OCI-M2 (cell line): ENCODE measurements around the gene IFNGR1.

Experiments
- DNase-seq: peaks from one replicate; lab custom pipeline; 2025; ENCODE audit not compliant: unreplicated experiment; lab: John Stamatoyannopoulos, UW

The IFNGR1 gene

DNA sequence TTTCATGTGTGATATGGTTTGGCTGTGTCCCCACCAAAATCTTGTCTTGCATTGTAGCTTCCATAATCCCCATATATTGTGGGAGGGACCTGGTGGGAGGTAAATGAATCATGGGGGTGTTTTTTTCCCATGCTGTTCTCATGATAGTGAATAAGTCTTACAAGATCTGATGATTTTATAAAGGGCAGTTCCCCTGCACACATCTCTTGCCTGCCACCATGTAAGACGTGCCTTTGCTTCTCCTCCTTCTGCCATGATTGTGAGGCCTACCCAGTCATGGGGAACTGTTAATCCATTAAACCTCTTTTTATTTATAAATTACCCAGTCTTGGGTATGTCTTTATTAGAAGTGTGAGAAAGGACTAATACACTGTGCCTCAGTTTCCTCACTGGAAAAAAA, 41.6 kb downstream of the IFNGR1 start:
- DNase-seq, result no peak

DNA sequence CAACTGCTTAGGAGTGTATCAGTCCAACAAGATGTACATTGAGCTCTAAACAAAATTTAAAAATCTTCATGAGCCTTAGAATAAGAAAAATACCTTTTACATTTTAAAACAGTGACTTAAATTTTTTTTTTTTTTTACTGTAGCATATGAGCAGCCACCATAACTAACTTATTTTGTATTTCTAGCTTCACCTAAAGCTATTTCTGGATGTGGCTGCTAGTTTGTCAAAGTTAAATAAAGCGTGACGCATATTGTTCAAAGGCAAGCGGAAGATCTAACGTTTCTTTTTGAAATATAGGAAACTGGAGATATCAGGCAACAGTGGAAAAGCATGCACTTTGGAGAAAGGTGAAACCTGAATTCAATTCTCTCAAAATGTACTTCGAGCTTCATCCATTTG, 42.5 kb downstream of the IFNGR1 start:
- DNase-seq, result no peak

DNA sequence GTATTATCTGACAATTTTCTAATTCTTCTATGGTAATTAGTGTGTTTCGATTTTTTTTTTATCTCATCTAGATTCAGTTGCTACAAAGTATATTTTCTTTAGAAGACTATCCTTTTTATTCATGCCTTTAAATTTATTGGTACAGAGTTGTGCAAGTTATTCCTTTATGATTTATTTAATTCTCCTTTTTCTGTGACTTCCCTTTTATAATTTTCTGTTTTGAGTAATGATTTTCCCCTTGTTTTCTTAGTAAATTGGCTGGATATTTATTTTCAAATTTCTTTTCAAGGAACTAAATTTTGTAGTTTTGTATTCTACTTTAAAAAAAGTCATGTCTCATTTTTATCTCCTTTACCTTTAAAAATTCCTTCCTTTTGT, 43.3 kb downstream of the IFNGR1 start:
- DNase-seq, result no peak

DNA sequence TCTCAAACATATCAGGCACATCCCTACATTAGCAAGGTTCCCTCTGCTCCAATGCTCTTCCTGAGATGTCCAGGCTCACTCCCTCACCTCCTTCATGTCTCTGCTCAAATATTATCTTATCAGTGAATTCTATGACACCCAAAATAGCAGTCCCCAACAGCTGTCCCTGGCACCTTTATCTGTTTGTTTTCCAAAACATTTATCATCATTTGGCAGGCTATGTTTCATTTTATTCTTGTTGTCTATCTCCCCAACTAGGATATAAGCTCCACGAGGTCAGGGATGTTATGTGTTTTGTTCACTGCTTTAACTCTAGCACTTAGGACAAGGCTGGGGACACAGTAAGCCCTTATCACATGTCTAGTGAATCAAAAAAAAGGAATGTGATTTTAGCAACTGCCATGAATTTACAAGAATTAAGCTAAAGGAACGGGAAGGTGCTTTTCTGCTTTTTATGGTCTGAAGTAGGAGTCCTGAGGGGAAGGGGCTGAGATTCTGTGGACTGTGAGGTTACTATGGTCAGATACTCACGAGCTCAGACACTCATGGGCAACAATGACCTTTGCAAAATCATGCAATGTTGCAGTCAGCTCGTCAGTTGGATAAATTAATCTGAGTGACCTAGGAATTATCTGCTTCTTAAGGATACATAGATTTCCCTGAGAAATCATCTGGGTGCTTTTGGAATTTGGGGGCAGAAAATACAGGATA, 43.9 kb downstream of the IFNGR1 start:
- DNase-seq, result no peak

DNA sequence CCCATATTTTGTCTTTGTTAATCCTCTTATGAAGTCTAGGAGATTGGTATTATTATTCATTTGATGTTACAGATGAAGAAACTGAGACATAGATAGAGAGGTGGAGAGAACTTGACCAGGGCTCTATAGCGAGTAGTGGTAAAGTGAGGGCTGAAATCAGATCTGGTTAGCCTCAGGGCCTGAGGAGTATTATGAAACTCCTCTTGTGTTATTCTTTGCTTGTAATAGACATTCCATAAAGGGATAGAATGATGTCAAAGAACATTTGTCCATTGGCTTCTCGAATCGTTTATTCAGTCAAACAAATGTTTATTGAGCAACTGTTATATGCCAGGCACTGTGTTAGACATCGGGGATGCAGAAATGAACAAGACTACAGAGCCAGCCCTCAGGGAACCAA, 45.7 kb downstream of the IFNGR1 start, which contains the start of gene IL22RA2:
Gene IL22RA2 (minus strand): TSS at position 144 of the 400 bp plus-strand sequence. CDS start 11,895 bp downstream, outside the sequence.
- DNase-seq, result no peak

DNA sequence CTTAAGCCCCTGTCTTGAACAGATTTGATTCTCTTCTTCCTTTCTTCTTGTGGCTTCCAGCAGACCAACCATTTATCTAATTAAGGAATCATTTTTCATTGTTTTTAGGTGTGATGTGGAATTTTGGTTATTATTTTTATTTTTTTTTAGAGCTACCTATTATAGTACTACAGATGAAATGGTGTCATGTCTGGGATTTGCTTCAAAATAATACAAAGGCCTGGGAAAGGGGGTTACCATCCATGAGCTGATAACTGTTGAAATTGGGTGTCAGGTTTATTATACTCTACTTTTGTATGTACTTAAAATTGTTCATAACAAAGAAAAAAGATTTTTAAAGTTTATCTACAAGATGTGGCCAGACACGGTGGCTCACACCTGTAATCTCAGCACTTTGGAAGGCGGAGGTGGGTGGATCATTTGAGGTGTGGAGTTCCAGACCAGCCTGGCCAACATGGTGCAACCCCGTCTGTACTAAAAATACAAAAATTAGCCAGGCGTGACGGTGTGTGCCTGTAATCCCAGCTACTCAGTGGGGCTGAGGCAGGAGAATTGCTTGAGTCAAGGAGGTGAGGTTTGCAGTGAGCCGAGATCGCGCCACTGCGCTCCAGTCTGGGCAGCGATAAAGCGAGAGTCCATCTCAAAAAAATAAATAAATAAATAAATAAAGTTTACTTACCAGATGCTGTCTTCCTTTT, 46.3 kb downstream of the IFNGR1 start:
- no peak for DNase-seq

DNA sequence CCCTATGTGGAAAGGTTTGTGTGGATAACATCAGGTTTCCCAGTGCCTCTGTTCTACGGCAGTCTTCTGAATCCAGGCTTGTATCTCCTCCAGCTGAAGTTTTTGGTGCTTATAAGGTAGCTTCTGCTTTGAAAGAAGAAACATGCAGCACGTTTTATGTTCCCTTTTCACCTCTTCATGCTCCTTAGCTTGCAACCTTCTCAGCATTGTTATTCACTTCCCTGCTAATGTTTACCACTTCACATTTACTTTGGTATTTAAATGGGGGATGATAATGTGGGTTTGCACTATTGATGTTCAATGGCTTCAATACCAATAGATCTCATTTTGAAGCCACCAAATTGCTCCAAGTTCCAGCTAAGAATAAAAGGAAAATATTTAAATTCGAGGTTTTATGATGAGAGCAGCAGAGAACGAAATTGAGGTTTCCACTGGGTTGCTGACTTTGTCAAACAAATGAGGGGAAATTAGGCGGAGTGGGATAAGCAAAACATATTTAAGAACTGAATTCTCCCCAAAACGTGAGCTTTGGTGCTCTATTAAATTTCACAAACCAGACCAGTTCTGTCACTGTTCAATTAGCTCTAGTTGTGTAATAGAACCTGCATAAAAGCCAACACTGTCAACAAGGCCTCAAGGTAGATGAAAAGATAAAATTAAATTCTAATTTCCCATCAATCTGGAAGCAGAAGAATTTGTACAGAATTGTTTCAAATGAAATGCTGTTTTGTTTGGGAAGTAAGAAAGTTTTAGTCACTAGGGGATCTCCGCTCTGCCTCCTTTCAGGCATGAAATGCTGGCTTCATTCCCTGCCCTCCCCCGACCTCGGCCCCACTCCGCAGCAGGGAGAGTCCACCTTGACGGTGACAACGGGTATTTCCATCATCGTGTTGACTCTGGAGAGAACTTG, 47.1 kb downstream of the IFNGR1 start:
- no peak for DNase-seq

DNA sequence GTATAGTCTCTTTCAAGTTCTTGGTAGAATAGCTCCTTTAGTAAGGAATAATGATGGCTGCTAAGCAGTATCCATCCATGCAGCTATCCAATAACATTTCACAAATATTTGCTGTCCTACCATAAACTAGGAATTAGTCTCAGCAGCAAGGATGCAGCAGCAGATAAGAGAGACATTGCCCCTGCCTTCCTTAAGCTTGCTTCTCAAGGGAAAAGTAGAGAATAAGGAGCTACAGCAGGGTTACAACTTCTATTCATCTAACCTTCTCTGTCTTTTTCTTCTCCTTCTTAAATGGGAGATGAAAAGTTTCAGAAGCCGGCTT, 48.2 kb downstream of the IFNGR1 start:
- DNase-seq, result no peak

DNA sequence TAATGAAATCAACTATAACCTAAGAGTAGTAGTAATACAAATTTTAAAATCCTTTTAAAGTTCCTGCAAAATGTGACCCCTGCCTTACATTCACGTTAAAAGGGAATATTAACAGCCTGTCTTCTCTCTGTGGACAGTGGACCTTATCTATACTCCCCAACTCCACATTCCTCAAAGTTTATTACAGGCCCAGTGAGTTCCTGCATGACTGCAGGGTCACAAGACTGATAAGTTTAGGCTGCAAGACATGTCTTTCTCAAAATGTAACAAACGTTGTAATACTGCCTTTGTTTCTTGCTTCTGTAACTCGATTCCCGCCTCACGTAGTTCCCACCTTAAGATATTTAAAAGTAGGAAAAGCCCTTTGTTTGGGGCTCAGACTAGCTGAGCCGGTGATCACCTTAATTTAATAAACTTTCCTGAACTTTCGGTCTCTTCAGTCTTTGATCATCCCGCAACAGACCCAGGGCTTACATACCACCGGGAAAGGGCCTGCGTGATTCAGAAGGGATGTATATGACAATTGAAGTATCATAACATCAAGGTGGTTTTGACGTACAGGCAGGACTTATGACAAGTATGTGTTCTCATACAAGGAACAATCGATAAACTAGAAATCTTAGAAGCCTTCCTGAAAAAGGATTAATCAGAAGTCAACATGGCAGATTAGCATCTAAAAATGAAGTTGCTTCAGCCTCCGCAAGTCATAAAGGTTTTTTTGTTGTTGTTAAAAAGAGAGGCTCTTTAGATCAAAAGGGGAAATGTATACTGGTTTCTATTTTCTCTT, 48.7 kb downstream of the IFNGR1 start:
- no peak for DNase-seq

DNA sequence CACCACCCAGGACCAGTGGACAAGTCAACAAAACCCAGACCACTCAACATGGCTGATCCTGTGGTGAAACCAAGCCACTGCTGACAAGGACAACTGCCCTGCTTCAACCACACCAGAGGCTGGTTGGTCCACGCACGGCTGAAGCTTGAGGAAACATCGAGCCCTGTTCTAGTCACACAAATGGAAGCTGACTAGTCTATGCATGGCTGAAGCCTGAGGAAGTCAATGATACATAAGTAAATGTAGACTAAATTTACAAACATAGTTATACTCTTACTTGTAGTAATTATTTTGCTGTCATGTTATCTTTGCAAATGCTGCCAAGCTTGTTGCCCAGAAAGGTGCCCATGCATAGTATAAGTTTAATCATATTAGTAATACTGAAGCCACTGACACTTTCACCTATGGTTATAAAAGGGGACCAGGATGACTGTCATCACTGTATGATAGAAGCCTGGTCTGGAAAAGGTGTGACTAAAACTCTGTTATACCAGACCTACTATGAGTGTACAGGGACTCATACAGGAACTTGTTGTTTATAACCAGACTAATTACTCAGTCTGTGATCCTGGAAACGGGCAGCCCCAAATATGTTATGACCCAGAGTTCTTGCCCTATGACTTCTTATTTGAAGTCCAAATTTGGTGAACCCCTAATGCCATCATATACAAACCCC, 51.3 kb downstream of the IFNGR1 start:
- no peak for DNase-seq

DNA sequence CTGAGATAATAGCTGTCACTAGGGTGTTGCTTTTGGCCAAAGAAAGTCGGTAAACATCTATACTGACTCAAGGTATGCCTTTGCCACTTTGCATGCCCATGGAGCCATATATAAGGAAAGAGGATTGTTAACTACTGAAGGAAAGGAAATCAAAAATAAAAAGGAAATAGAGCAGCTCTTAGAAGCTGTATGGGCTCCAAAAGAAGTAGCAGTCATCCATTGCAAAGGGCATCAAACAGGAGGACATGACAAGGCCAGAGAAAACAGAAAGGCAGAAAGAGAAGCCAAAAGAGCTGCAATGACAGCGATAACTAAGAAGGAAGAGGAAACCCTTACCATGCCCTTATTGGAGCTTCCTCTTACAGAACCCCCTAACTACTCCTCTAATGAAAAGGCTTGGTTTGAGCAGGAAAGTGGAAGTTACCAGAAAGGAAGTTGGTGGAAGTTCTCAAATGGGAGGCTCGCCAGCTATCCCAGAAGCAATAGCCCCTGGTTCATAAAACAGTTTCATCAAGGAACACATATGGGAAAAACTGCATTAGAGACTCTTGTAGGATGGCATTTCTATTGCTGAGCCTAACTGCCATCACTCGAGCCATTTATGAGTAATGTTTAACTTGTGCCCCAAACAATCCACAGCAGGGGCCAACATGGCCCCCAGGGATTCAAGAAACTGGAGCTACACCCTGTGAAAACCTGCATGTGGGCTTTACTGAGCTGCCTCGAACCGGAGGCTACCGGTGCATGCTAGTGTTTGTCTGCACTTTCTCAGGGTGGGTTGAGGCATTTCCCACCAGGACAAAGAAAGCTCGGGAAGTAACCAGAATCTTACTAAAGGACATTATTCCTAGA, 52.7 kb downstream of the IFNGR1 start:
- no peak for DNase-seq

DNA sequence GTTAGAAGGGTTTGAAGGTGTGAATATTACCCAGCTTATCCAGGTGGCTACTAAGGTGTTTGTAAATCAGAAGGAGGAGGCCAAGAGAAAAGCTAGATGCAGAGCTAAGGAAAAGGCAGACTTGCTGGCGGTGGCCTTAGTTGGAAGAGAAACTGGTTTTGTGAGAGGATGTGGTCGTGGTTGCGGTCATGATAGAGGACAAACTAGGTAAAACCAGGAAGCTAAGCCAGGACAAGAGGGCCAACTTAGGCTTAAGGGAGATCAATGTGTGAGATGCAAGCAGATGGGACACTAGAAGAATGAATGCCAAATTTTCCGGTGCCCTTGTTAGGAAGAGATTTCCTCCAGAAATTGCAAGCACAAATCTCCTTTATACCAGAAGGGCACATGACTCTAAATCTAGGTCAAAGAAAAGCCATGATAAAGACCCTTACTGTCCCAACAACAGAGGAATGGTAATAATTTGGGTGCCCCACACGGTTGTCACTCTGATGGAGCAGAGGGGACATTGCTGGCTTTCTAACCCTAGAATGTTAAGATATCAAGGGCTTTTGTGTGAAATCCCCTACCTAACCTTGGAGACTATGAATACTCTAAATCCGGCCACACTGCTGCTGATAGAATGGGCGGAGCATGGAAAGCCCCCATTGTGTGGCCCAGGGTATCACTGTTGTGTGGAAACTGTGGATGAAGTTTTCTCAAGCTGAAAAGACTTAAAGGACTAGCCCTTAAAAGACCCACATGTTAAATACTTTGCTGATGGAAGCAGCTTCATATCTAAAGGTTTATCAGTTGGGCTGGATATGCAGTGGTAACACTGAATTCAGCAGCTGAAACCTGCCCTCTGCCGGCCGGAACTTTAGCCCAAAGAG, 53.6 kb downstream of the IFNGR1 start:
- no peak for DNase-seq

DNA sequence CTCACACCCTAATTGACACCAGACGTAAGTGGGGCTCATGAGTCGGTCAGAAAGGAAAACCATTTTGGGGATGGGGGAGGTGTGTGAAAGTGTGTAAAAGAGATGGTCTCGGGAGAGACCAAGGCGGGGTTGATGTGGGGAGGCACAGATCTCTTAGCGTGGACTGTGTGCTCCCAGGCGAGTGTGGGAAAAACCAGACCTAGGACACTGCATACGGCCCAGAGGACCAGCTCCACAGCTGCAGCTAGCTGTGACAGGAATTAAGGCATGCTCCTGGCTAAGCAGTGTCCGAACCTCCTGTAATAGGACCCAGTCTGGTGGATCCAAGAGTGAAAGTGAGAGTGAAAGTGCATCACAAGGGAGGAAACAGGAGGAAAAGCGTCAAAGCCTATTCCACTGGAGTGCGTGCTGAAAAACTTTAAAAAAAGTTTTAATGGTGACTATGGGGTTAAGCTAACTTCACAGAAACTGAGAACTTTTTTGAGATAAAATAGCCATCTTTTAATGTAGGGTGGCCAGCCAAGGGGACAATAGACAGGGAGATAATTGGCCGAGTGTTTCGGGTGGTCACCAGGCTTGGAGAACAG, 55.4 kb downstream of the IFNGR1 start:
- DNase-seq, result no peak

DNA sequence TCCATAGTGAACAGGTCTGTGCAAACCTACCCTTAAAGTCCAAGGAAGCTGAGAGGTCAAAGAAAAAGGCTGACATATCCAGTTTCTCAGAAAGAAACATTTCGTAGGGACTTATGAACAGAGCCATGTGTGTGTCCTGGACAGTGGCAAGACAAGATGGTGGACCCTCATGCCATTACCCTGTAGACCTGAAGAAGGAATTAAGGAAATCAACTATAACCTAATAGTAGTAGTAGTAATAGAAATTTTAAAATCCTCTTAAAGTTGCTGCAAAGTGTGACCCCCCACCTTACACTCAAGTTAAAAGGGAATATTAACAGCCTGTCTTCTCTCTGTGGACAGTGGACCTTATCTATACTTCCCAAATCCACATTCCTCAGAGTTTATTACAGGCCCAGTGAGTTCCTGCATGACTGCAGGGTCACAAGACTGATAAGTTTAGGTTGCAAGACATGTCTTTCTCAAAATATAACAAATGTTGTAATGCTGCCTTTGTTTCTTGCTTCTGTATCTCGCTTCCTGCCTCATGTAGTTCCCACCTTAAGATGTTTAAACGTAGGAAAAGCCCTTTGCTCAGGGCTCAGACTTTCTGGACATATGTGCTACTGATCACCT, 56.4 kb downstream of the IFNGR1 start:
- DNase-seq, result no peak

DNA sequence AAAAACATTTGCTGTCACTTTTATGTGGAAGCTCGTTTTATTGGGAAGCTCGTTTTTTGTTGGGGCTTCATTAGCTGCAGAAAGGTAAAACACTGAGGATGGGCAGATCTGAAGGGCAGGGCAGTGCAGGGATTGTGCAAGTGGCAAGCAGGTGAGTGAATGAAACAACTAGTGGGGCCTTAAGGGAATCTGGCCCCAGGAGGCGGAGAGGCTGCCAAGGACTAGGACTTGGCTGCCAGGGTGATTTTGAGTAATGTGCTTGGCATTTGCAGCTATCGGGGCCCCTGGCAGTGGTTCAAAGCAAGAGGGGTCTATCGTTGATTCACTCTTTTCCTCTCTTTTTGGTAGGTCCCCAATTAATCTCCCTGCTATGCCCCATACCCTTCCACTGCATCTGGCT, 57.2 kb downstream of the IFNGR1 start:
- DNase-seq, result no peak

DNA sequence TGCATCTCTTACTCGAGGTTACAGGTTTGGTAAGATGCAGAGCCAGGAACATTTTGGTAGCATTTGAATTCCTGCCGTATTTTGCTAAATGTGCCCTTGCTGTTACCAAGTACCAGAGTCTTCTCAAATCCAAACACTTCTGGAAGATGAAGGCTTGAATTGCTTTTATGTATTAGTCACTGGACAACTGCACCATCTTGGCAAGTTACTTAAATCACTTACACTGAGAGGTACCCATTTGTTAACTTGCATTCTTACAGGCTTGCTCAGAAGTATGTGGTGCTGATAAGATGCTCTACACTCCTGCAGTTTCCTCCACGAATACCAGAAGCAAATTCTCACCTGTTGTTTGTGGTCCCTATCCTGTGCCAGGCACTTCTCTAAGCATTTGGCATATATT, 58.4 kb downstream of the IFNGR1 start:
- no peak for DNase-seq

DNA sequence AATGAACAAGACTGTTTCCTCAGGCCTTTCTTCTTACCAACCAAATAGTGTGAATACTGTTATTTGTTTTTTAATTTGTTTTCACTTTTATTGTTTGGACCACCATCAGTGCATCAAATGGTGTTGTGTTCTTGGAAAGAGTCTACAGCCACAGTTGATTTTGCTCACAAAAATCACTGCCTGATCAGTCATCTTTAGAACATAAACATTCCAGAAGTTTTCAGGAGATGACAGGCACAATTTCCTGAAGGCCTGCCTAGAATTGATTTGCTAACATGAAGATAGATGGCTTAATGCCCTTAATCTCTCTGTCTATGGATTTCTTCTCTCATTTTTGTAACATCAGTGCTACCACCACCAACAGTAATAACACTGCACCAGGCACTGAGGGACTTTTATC, 59.3 kb downstream of the IFNGR1 start:
- DNase-seq, result no peak

DNA sequence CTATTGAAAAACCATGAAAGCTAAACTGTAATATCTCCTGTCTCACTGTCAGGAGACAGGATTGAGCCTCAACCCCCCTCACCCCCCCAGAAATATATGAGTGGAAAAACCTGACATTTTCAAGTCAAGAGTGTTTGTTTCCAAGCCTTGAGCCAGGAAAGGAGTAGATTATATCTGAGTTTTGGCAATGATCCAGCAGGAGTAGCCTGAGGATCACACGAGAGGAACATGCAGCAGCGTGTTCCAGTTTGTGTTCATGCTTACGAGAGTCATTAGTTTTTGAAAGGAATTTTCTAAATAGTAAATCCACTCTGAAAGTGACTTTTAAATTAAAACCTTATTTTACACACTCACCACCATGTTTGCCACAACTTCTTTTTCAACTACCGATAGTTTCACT, 61.6 kb downstream of the IFNGR1 start:
- no peak for DNase-seq
